PC-3 (cell line): Measurements from ENCODE around the gene ZNF91.

Source experiments
- CTCF ChIP-seq: fragments of 300-600 bp; sonication (generic); conservative IDR thresholded peaks from 2 replicates; pipeline ENCODE4 v1.5.1; 2017; ENCODE audit warnings: antibody characterized with exemption, low read depth, mild to moderate bottlenecking, low read length
- EZH2 ChIP-seq: fragments of 300-600 bp; sonication (generic); IDR thresholded peaks from one replicate; pipeline ENCODE4 v1.6.1; 2017; ENCODE audit warnings: antibody characterized with exemption, mild to moderate bottlenecking, low read length; ENCODE audit not compliant: unreplicated experiment

GRCh38 chr19:23318143-23318542 is 77.1 kb downstream of the ZNF91 start:
- TF ChIP-seq CTCF (no peak), EZH2 (no peak)
